ENCODE measurements around the gene KCNQ1. TPM values are rescaled to one million over a fixed set of nuclear protein-coding genes. Genes with fewer than 3 reads are reported as not detected.

KCNQ1 gene
- total and polyA plus RNA-seq, 3 experiments from 2014 or later = 2.6 to 5.7 (median 3.4) TPM

DNA sequence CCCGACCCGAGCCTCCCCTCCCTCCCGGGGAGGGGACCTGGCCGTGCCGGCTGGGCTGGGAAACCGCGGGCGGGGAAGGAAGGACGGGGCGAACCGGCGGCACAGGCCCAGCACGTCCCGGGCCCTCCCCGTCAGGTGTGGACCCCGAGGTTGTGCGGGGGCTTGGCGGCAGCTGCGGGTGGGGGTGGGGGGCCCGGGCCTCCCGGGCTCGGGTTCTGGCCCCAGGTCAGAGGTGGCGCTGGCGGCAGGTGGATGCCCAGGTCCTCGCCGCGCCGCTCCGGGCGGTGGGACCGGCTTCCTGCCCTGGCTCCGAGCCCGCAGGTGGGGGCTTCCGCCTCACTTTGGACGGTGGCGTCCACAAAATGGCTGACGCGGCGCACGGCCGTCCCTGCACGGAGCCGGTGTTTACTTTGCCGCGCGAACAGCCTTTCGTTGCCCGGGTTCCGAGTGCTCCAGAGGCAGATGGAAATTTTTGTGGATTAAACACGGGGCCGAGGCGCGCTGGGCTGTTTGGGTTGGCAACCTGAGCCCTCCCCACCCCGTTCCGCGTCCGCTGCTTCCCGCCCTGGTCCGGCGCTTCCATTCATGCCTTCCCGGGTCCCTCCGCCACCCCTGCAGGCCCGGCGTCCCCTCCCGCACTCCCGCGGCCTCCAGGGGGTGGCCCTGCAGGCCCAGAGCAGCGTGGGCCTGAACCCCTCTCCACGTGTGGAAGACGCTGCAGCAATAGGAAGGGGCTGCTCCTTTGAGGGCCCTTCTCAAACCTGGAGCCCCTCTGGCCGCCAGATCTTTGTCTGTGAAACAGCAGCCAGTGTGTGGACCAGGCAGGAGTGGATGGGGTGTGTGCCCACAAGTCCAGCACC lies 346.9 kb downstream of the KCNQ1 start:
- POLR2A ChIA-PET = no interaction called here
- Mint-ChIP-seq H3K36me3 (no peaks in the 10 kb centered on the region), H3K9me3 (no peaks in the 10 kb centered on the region), H3K4me3 (peak overlapping the region in 6 of 7 donors; percentile 53 to 88 (median 66)), H3K4me1 (peaks cover 0 to 5% (median 0%) of the 10 kb centered on the region in 3 donors), H3K27me3 (peaks cover 3 to 4% of the 10 kb centered on the region in 2 donors), H3K27ac (no peak overlapping the region)
- Histone ChIP-seq H3K4me1 (ENCODE audit: insufficient read depth, low read length) (peaks cover 5% of the 10 kb centered on the region), H3K36me3 (ENCODE audit: insufficient read depth, low read length) (no peaks in the 10 kb centered on the region), H3K27ac (ENCODE audit: low read depth, low read length) (no peak overlapping the region), H3K27me3 (ENCODE audit: insufficient read depth, low read length, poor library complexity, severe bottlenecking) (no peaks in the 10 kb centered on the region), H3K4me3 (ENCODE audit: low read length) (peak overlapping the region; percentile 43), H3K9me3 (ENCODE audit: low read length) (no peaks in the 10 kb centered on the region)
- CTCF ChIA-PET = no interaction called here
- peak in 2 of 5 donors; percentile 42 to 52 for DNase-seq

DNA sequence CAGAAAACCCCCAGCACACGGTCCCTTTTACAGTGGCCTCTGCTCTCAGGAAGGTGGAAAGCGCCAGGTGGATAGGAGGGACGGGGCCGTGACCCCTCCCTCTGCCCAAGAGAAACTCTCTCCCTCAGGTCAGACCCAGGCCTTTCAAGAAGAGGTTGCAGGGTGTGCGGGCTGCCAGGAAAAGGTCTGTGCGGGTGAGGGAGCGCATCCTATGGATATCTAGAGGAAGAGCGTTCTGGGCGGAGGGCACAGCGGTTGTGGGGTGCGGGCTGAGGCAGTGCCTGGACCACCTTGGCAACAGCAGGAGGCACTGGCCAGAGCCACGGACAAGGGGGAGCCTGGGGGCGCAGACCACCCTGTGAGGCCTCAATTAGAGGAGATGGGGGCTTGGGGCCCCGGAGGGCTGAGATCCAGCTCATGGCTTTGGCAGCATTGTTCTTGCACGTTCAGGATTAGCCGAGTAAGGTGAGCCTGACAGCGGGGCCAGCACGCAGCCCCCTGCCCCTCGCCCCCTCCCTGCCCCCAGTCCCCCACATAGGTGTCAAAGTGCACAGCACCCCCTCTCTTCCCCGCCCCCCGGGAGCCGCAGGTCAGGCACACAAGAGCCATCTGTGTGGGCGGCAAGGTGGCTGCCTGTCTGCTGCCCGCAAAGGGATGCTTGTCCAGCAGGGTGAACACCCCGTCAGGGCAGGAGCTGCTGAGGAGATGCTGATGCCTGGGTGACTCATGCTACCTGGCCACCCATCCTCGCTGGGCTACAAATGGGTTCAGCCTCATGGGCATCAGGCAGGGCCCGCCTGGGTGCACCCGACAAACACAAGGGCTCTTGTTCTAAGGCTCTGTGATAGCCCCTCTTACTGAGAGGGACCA lies 347.8 kb downstream of the KCNQ1 start:
- peak overlapping the region in 4 of 7 donors; percentile 32 to 74 (median 60) for H3K4me3 Mint-ChIP-seq

DNA sequence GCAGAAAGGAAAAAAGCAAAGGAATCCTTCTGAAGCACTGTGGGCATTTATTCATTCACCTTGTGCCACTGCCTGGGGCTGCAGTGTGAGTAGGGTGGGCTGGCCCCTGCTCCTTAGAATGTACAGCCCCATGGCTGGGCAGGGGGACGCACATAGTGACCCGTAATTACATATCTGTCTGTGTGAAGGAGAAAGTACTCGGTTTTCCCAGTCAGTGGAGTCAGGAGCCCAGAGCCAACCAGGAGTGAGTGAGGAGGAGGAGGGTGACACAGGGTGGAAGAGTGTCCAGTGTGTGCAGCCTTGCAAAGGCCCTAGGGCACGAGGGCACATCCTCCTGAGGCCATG lies 348.9 kb downstream of the KCNQ1 start:
- Mint-ChIP-seq H3K36me3 (no peaks in the 10 kb centered on the region), H3K4me3 (no peak overlapping the region), H3K9me3 (no peaks in the 10 kb centered on the region), H3K4me1 (peaks cover 0 to 5% (median 0%) of the 10 kb centered on the region in 3 donors), H3K27ac (peak overlapping the region in 1 of 8 donors; percentile 68), H3K27me3 (peaks cover 3 to 4% of the 10 kb centered on the region in 2 donors)
- POLR2A ChIA-PET = no interaction called here
- CTCF ChIA-PET = no interaction called here
- Histone ChIP-seq H3K9me3 (ENCODE audit: low read length) (no peaks in the 10 kb centered on the region), H3K4me1 (ENCODE audit: insufficient read depth, low read length) (peaks cover 5% of the 10 kb centered on the region), H3K36me3 (ENCODE audit: insufficient read depth, low read length) (no peaks in the 10 kb centered on the region), H3K27ac (ENCODE audit: low read depth, low read length) (no peak overlapping the region), H3K4me3 (ENCODE audit: low read length) (no peak overlapping the region), H3K27me3 (ENCODE audit: insufficient read depth, low read length, poor library complexity, severe bottlenecking) (no peaks in the 10 kb centered on the region)
- no peak for DNase-seq

More for the DNA sequence above, 347.8 kb downstream of the KCNQ1 start:
- Histone ChIP-seq H3K4me1 (ENCODE audit: insufficient read depth, low read length) (peaks cover 5% of the 10 kb centered on the region), H3K9me3 (ENCODE audit: low read length) (no peaks in the 10 kb centered on the region), H3K4me3 (ENCODE audit: low read length) (peak overlapping the region; percentile 43), H3K27me3 (ENCODE audit: insufficient read depth, low read length, poor library complexity, severe bottlenecking) (no peaks in the 10 kb centered on the region), H3K36me3 (ENCODE audit: insufficient read depth, low read length) (no peaks in the 10 kb centered on the region), H3K27ac (ENCODE audit: low read depth, low read length) (no peak overlapping the region)
- CTCF ChIA-PET = no interaction called here
- no peaks in the 10 kb centered on the region for H3K36me3 Mint-ChIP-seq
- H3K27me3 Mint-ChIP-seq = peaks cover 3 to 4% of the 10 kb centered on the region in 2 donors
- peaks cover 0 to 5% (median 0%) of the 10 kb centered on the region in 3 donors for H3K4me1 Mint-ChIP-seq
- peak overlapping the region in 1 of 8 donors; percentile 64 for H3K27ac Mint-ChIP-seq
- no peaks in the 10 kb centered on the region for H3K9me3 Mint-ChIP-seq
- POLR2A ChIA-PET = no interaction called here
- DNase-seq = peak in 1 of 5 donors; percentile 38

DNA sequence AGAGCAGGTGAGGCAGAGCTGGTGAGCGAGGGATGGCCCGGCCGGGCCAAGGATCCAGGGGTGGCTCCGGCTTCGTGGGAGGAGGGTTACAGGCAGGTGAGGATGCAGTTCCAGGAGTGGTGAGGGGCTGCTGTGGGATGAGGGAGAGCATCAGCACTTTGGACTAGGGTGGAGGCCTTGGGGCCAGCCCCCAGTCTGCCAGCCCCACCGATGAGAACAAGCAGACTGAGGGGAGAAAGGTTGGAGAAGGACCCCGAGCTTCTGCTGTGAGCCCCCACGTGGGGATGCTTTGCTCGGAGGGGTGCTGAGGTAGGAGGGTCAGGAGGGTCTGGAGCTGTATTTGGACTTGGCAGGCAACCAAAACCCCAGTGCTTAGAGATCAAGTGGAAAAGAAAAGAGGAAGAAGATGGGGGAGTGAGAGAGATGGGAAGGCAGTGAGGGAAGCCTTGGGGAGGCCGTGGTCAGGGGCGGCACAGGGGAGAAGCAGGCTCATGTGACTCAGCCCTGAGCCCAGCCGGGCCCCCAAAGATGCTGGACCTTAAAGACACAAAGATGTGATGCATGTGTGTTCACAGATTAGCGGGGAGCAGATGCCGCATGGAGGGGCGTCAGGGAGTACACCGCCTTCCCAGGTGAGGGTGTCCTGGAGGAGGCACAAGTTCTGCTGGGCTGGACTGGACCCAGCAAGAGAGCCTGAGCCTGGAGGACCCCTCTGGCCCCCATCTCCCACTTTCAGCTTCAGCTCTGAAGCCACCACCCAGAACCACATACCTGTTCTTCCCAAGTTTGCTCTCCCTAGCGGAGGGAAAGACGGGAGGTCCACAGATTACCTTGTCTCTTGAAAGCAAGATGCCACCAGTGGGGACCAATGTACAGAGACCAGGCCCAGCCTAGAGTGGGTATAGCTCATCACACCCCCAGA lies 349.5 kb downstream of the KCNQ1 start:
- H3K27ac ChIP-seq (ENCODE audit: low read depth, low read length) = no peak overlapping the region
- H3K4me3 ChIP-seq (ENCODE audit: low read length) = no peak overlapping the region
- Mint-ChIP-seq H3K4me1 (peaks cover 0 to 5% (median 0%) of the 10 kb centered on the region in 3 donors), H3K4me3 (no peak overlapping the region), H3K9me3 (no peaks in the 10 kb centered on the region), H3K36me3 (peaks cover 0 to 2% (median 0%) of the 10 kb centered on the region in 3 donors), H3K27ac (no peak overlapping the region), H3K27me3 (peaks cover 4 to 9% of the 10 kb centered on the region in 2 donors)
- peaks cover 5% of the 10 kb centered on the region for H3K4me1 ChIP-seq (ENCODE audit: insufficient read depth, low read length)
- DNase-seq = peak in 1 of 5 donors; percentile 37
- POLR2A ChIA-PET = no interaction called here
- no peaks in the 10 kb centered on the region for H3K9me3 ChIP-seq (ENCODE audit: low read length)
- CTCF ChIA-PET = no interaction called here
- H3K36me3 ChIP-seq (ENCODE audit: insufficient read depth, low read length) = no peaks in the 10 kb centered on the region
- H3K27me3 ChIP-seq (ENCODE audit: insufficient read depth, low read length, poor library complexity, severe bottlenecking) = no peaks in the 10 kb centered on the region

DNA sequence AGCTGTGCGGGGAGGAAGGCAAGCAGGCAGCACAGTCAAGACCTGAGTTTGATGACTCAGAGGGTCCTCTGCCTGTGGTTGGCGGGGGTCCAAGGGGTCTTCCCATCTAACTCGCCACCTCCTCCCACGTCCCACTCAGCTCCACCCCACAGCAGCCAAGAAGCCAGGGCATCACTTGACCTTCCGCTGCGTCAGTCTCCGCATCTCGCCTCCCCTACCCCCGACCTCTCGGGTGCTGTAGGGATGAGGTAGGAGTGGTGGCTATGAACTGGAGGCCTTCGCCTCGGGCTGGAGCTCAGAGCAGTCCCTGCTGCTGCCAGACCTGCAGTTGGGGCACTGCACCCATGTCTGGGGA lies 350.1 kb downstream of the KCNQ1 start:
- POLR2A ChIA-PET = no interaction called here

DNA sequence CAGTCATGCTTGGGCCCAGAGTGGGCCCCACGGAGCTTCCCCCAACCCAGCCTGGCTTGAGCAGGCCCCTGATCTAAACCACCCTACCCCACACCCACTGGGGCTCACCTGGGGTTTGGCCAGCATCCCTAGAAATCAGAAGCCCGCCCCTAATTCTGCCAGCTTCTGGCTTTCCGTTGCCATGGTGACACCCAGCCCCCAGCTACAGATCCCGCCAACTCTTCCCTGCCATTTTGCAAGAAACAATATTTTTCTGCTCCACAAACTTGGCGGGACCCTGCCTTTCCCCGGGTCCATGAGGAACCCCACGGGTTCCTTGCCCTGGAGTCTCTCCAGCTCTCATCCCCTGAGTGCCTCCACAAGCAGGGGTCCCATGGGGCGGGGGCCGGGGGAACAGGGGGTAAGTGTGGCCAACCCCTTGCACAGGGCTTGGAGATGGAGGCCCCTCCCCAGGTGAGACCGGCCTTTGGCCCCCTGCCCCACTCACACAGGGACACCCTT lies 350.7 kb downstream of the KCNQ1 start:
- H3K4me1 ChIP-seq (ENCODE audit: insufficient read depth, low read length) = peaks cover 5% of the 10 kb centered on the region
- Mint-ChIP-seq H3K4me1 (peaks cover 0 to 5% (median 0%) of the 10 kb centered on the region in 3 donors), H3K4me3 (no peak overlapping the region), H3K27ac (no peak overlapping the region), H3K36me3 (peaks cover 0 to 3% (median 0%) of the 10 kb centered on the region in 3 donors), H3K9me3 (no peaks in the 10 kb centered on the region), H3K27me3 (peaks cover 4 to 12% of the 10 kb centered on the region in 2 donors)
- no peak overlapping the region for H3K4me3 ChIP-seq (ENCODE audit: low read length)
- H3K36me3 ChIP-seq (ENCODE audit: insufficient read depth, low read length) = no peaks in the 10 kb centered on the region
- no peak overlapping the region for H3K27ac ChIP-seq (ENCODE audit: low read depth, low read length)
- ChIA-PET POLR2A (no interaction called here), CTCF (no interaction called here)
- no peaks in the 10 kb centered on the region for H3K9me3 ChIP-seq (ENCODE audit: low read length)
- DNase-seq = peak in 1 of 5 donors; percentile 27
- H3K27me3 ChIP-seq (ENCODE audit: insufficient read depth, low read length, poor library complexity, severe bottlenecking) = no peaks in the 10 kb centered on the region

More for the DNA sequence above, 350.1 kb downstream of the KCNQ1 start:
- Mint-ChIP-seq H3K36me3 (peaks cover 0 to 3% (median 0%) of the 10 kb centered on the region in 3 donors), H3K27ac (no peak overlapping the region), H3K9me3 (no peaks in the 10 kb centered on the region), H3K4me3 (no peak overlapping the region), H3K4me1 (peaks cover 0 to 5% (median 0%) of the 10 kb centered on the region in 3 donors), H3K27me3 (peaks cover 4 to 10% of the 10 kb centered on the region in 2 donors)
- peak in 1 of 5 donors; percentile 30 for DNase-seq
- Histone ChIP-seq H3K4me1 (ENCODE audit: insufficient read depth, low read length) (peaks cover 5% of the 10 kb centered on the region), H3K9me3 (ENCODE audit: low read length) (no peaks in the 10 kb centered on the region), H3K36me3 (ENCODE audit: insufficient read depth, low read length) (no peaks in the 10 kb centered on the region), H3K4me3 (ENCODE audit: low read length) (no peak overlapping the region), H3K27me3 (ENCODE audit: insufficient read depth, low read length, poor library complexity, severe bottlenecking) (no peaks in the 10 kb centered on the region), H3K27ac (ENCODE audit: low read depth, low read length) (no peak overlapping the region)
- CTCF ChIA-PET = no interaction called here

DNA sequence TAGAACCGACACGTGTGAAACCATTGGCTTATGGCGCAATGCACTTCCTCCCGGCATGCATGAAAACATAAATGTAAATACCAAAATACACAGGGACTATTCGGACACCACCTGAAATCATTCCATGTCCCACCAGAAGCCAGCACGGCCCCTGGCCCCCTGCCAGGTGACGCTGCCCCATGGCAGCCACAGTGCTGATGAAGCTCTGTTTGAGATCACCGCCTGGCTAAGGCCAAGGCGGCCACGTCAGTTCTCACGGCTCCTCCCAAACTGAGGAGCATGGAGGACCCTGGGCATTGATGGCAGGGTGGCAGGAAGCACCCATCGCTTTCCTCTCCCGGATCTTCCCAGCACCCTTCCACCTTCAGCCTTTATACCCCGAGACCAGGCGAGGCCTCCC lies 351.3 kb downstream of the KCNQ1 start:
- POLR2A ChIA-PET = no interaction called here
- no peak for DNase-seq
- Mint-ChIP-seq H3K27me3 (peaks cover 0 to 15% of the 10 kb centered on the region in 2 donors), H3K9me3 (no peaks in the 10 kb centered on the region), H3K4me3 (no peak overlapping the region), H3K36me3 (peaks cover 0 to 3% (median 0%) of the 10 kb centered on the region in 3 donors), H3K4me1 (peaks cover 0 to 2% (median under 1%) of the 10 kb centered on the region in 3 donors), H3K27ac (no peak overlapping the region)
- Histone ChIP-seq H3K36me3 (ENCODE audit: insufficient read depth, low read length) (no peaks in the 10 kb centered on the region), H3K27me3 (ENCODE audit: insufficient read depth, low read length, poor library complexity, severe bottlenecking) (no peaks in the 10 kb centered on the region), H3K27ac (ENCODE audit: low read depth, low read length) (no peak overlapping the region), H3K9me3 (ENCODE audit: low read length) (no peaks in the 10 kb centered on the region), H3K4me1 (ENCODE audit: insufficient read depth, low read length) (peaks cover 3% of the 10 kb centered on the region), H3K4me3 (ENCODE audit: low read length) (no peak overlapping the region)
- CTCF ChIA-PET = no interaction called here
